ENCODE measurements around the gene CMSS1. TPM values are rescaled to one million over a fixed set of nuclear protein-coding genes. Genes with fewer than 3 reads are reported as not detected.

CMSS1 gene
- total RNA-seq, 4 donors from 2014 or later, result 23.2 to 89.5 (median 67.6) TPM

- no peak for TF ChIP-seq CTCF (IDR thresholded peaks at IDR 0.05 in 4 of 5, conservative IDR thresholded peaks at IDR 0.05 in 1 of 5)
- TF ChIP-seq POLR2A (IDR thresholded peaks at IDR 0.05), result no peak
- in situ Hi-C loops (cut with MboI; ENCODE audit: low sequenced_read_pairs in 4 of 4), result no loop called here
- H3K4me3 ChIP-seq, result no peak overlapping the region
- no peaks in the 10 kb centered on the region for H3K9me3 ChIP-seq
- H3K4me1 ChIP-seq, result peaks cover 34 to 50% of the 10 kb centered on the region in 2 donors
- DNase-seq (peak in 1 of 2 donors; percentile 58), ATAC-seq (peak in 1 of 2 donors; percentile 64)
- H3K27ac ChIP-seq, result peak overlapping the region; percentile 38 to 87 (median 64)
- H3K27me3 ChIP-seq, result no peaks in the 10 kb centered on the region
- H3K36me3 ChIP-seq, result no peaks in the 10 kb centered on the region
- intact Hi-C loops (cut with DNase I; ENCODE audit: low total_unique reads), result no loop called here
Observed at GRCh38 chr3:100020876-100021644, 203.4 kb downstream of the CMSS1 start.

- no peaks in the 10 kb centered on the region for H3K36me3 ChIP-seq
- no peaks in the 10 kb centered on the region for H3K9me3 ChIP-seq
- intact Hi-C loops (cut with DNase I; ENCODE audit: low total_unique reads), result no loop called here
- peak overlapping the region in 3 of 4 donors; percentile 63 to 87 (median 83) for H3K27ac ChIP-seq
- H3K4me1 ChIP-seq, result peaks cover 34 to 50% of the 10 kb centered on the region in 2 donors
- H3K27me3 ChIP-seq, result no peaks in the 10 kb centered on the region
- in situ Hi-C loops (cut with MboI; ENCODE audit: low sequenced_read_pairs in 4 of 4), result no loop called here
- H3K4me3 ChIP-seq, result no peak overlapping the region
- ATAC-seq (no peak), DNase-seq (no peak)
- TF ChIP-seq CTCF (IDR thresholded peaks at IDR 0.05 in 4 of 5, conservative IDR thresholded peaks at IDR 0.05 in 1 of 5) (no peak), POLR2A (IDR thresholded peaks at IDR 0.05) (no peak)
Observed at GRCh38 chr3:100022506-100022905, 204.8 kb downstream of the CMSS1 start.

- H3K27ac ChIP-seq, result peak overlapping the region; percentile 63 to 87 (median 74)
- ATAC-seq (no peak), DNase-seq (no peak)
- TF ChIP-seq CTCF (IDR thresholded peaks at IDR 0.05 in 4 of 5, conservative IDR thresholded peaks at IDR 0.05 in 1 of 5) (no peak), POLR2A (IDR thresholded peaks at IDR 0.05) (no peak)
- H3K9me3 ChIP-seq, result no peaks in the 10 kb centered on the region
- H3K36me3 ChIP-seq, result no peaks in the 10 kb centered on the region
- in situ Hi-C loops (cut with MboI; ENCODE audit: low sequenced_read_pairs in 4 of 4) (no loop called here), intact Hi-C loops (cut with DNase I; ENCODE audit: low total_unique reads) (no loop called here)
- H3K27me3 ChIP-seq, result no peaks in the 10 kb centered on the region
- no peak overlapping the region for H3K4me3 ChIP-seq
- peaks cover 34 to 50% of the 10 kb centered on the region in 2 donors for H3K4me1 ChIP-seq
Observed at GRCh38 chr3:100023150-100023549, 205.5 kb downstream of the CMSS1 start.

- in situ Hi-C loops (cut with MboI; ENCODE audit: low sequenced_read_pairs in 4 of 4), result no loop called here
- H3K27ac ChIP-seq, result peak overlapping the region; percentile 63 to 87 (median 74)
- TF ChIP-seq CTCF (IDR thresholded peaks at IDR 0.05 in 4 of 5, conservative IDR thresholded peaks at IDR 0.05 in 1 of 5) (no peak), POLR2A (IDR thresholded peaks at IDR 0.05) (no peak)
Observed at GRCh38 chr3:100023595-100023994, 205.9 kb downstream of the CMSS1 start.

More at GRCh38 chr3:100023595-100023994, 205.9 kb downstream of the CMSS1 start:
- ATAC-seq, result no peak
- no peaks in the 10 kb centered on the region for H3K27me3 ChIP-seq
- no peaks in the 10 kb centered on the region for H3K36me3 ChIP-seq
- no peaks in the 10 kb centered on the region for H3K9me3 ChIP-seq
- peaks cover 38 to 50% of the 10 kb centered on the region in 2 donors for H3K4me1 ChIP-seq
- H3K4me3 ChIP-seq, result no peak overlapping the region
- no peak for DNase-seq
- intact Hi-C loops (cut with DNase I; ENCODE audit: low total_unique reads), result no loop called here
